IPS-18a (cell line): ENCODE data around the gene RPTOR.
"Not testable (repeated sequence)": the region's sequence is repeated elsewhere in the genome, so short reads cannot be mapped to it uniquely, and the experiment has no call there.

Source experiments
- H3K27ac ChIP-seq: one replicate; pipeline ENCODE4 v1.5.1; 2013; ENCODE audit warnings: low read length
- H3K27me3 ChIP-seq: one replicate; pipeline ENCODE4 v1.6.1; 2013; ENCODE audit warnings: mild to moderate bottlenecking, low read length; ENCODE audit not compliant: control insufficient read depth, insufficient read depth
- H3K36me3 ChIP-seq: one replicate; pipeline ENCODE4 v1.6.1; 2013; ENCODE audit warnings: low read depth, low read length; ENCODE audit not compliant: control insufficient read depth
- H3K4me1 ChIP-seq: one replicate; pipeline ENCODE4 v1.6.1; 2013; ENCODE audit warnings: low read depth, low read length; ENCODE audit not compliant: control insufficient read depth
- H3K4me3 ChIP-seq: one replicate; pipeline ENCODE4 v1.5.1; 2013; ENCODE audit warnings: low read length
- H3K9ac ChIP-seq: one replicate; pipeline ENCODE4 v1.6.1; 2013; ENCODE audit warnings: mild to moderate bottlenecking, low read length, moderate library complexity
- H3K9me3 ChIP-seq: one replicate; pipeline ENCODE4 v1.6.1; 2013; ENCODE audit warnings: low read depth, low read length; ENCODE audit not compliant: control insufficient read depth

The RPTOR gene

DNA sequence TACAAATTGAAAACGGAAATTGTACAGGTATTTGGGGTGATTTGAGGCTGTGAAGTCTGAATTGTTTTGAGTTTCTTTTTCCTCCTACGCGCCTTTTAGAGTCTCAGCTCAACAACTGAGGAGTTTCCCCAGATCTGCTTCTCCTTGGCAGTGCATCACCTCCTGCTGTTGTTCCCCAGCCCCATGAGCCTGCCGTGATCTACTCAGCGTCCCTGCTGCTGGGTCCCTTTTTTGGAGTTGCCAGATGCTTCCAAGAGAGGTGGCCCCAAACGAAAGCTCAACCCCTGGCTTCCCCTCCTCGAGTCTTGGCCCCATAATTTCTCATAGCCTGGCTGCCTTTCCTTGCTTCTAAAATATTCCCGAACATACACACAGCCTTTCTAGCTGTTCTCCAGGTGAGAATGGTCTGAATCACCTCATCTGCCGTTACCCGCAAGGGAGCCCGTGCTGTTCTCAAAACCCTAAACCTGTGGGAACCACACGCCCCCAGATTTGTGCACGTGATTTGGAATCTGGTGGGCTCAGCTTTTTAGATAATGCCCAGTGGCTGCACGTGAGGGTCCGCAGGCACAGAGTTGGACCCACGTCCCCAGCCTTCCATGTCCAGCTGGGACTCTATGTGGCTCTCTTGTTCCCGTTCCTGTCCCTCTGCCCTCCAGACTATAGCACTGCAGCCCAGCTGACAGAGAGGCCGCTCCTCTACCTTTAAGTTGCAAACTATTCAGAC lies 267.9 kb downstream of the RPTOR start:
- no peak overlapping the region for H3K27ac ChIP-seq
- no peaks in the 10 kb centered on the region for H3K27me3 ChIP-seq
- H3K36me3 ChIP-seq, result no peaks in the 10 kb centered on the region
- no peaks in the 10 kb centered on the region for H3K9me3 ChIP-seq
- no peak overlapping the region for H3K9ac ChIP-seq
- H3K4me1 ChIP-seq, result no peaks in the 10 kb centered on the region
- no peak overlapping the region for H3K4me3 ChIP-seq

DNA sequence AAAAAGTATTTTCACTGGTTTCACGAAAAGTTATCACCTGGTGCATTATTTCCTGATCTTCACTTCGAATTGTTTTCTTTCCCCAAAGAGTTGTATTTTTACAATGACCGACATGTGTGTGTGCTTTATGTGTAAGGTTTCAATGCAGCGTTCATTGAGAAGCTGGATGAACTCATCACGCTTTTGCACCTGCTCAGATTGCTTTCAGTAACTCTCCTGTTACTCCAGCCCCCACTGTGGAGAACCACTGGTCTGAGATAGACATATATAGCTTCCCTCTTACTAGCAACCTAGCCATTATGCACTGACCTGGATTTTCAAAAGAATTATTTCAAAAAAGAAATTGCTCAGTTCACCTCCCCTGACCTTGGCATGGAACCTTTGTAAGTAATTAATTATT lies 268.7 kb downstream of the RPTOR start:
- no peak overlapping the region for H3K9ac ChIP-seq
- no peak overlapping the region for H3K4me3 ChIP-seq
- H3K27ac ChIP-seq, result no peak overlapping the region
- H3K36me3 ChIP-seq, result no peaks in the 10 kb centered on the region
- H3K9me3 ChIP-seq, result no peaks in the 10 kb centered on the region
- no peaks in the 10 kb centered on the region for H3K27me3 ChIP-seq
- no peaks in the 10 kb centered on the region for H3K4me1 ChIP-seq

DNA sequence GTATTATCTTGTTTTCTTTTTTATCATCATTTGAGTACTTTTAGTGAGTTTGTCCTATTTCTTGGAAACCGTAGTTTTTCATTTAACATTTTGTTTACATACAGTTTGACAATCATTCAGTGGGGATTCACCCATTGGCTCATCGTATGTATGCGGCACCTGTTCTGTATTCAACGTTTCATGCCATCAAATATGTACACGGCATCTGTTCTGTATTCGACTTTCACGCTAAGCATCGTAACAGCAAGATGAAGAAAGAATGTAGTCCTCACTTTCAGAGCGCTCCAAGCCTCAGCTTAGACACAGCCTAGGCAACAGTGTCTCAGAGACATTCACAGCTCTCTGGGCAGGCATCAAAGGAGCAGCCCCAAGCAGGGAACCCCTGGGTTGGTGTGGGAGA lies 269.9 kb downstream of the RPTOR start:
- no peak overlapping the region for H3K9ac ChIP-seq
- H3K36me3 ChIP-seq, result no peaks in the 10 kb centered on the region
- H3K27me3 ChIP-seq, result no peaks in the 10 kb centered on the region
- H3K4me3 ChIP-seq, result no peak overlapping the region
- no peaks in the 10 kb centered on the region for H3K4me1 ChIP-seq
- no peaks in the 10 kb centered on the region for H3K9me3 ChIP-seq
- no peak overlapping the region for H3K27ac ChIP-seq

DNA sequence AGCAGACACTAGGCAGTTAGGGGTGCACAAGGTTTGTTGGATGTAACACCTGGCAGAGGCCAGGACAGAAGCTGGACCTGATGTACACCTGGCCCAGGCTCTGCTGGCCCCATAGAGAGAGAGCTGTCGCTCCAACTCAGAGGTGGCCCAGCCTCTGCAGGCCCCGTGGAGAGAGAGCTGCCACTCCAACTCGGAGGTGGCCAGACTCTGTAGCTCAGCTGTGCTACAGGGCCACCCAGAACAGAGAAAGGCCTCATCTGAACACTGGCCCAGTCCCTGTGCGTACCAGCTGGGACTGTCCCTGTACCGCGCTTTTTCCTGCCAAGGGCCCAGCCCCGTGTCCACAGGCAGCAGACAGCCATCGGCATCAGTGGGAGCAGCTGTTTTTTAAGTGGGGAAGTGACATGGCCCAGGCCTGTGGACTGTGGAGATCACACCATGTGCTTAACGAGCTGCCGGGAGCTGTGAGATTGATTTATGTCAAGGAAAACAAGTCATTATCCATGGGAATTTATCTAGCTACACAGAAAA lies 270.6 kb downstream of the RPTOR start:
- Histone ChIP-seq H3K36me3 (no peaks in the 10 kb centered on the region), H3K9ac (no peak overlapping the region), H3K4me1 (no peaks in the 10 kb centered on the region), H3K27ac (no peak overlapping the region), H3K4me3 (no peak overlapping the region), H3K27me3 (no peaks in the 10 kb centered on the region), H3K9me3 (no peaks in the 10 kb centered on the region)

DNA sequence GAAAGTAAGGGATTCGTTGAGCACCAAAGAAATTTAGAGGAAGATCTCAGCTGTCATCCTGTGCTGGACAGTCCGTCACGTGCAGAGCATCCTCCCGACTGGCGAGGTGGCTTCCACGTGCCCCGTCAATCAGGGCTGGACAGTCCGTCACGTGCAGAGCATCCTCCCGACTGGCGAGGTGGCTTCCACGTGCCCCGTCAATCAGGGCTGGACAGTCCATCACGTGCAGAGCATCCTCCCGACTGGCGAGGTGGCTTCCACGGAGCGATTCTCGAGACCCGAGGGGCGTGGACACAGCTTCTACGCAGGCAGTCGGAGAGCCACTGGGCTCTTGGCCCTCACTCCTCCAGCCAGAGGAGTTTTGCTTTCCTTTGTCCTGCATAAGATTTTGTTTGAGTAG lies 271.1 kb downstream of the RPTOR start:
- H3K27ac ChIP-seq, H3K4me3 ChIP-seq, H3K9me3 ChIP-seq, H3K4me1 ChIP-seq, H3K9ac ChIP-seq, H3K27me3 ChIP-seq, H3K36me3 ChIP-seq: not testable (repeated sequence)

DNA sequence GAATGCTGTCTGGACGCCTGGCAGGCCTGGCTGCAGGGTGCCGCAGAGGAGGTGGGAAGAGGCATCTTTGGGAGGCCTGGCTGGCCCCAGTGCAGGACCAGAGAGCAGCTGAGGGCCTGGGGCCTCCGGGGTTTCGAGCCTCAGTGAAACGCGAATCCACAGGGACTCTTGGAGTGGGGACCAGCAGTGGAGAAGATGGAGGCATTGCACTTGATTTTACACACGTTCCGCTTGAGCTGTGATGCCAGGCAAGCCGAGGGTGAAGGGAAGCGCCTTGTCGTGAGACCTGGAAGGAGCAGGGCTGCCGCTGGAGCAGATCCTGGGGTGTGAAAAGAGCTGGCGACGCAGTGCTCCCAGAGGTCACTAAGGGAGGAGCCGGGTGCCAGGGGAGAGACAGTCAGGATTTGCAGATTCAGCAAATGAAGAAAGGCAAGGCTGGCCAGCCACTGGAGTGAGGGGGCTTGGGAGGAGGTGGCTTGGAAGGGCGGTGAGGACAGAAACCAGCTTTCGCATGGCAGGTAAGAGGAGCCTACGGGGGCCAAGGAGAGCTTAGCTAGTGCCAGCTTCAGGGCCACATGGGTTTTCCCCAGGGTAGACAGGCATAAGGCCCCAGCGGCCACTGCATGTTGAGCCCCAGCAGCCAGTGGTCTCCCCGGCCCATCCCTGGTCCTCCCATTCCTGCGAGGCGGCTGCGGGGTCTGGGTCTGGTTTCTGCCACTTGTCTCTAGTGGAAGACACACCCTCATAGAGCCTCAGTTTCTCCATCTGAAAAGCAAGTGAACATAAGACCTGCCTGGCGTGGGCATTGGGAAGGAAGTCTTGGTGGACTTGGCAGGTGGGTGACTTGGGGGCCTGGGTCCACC lies 271.8 kb downstream of the RPTOR start:
- Histone ChIP-seq H3K36me3 (no peaks in the 10 kb centered on the region), H3K4me3 (no peak overlapping the region), H3K27me3 (no peaks in the 10 kb centered on the region), H3K27ac (no peak overlapping the region), H3K9me3 (no peaks in the 10 kb centered on the region), H3K4me1 (no peaks in the 10 kb centered on the region), H3K9ac (no peak overlapping the region)

DNA sequence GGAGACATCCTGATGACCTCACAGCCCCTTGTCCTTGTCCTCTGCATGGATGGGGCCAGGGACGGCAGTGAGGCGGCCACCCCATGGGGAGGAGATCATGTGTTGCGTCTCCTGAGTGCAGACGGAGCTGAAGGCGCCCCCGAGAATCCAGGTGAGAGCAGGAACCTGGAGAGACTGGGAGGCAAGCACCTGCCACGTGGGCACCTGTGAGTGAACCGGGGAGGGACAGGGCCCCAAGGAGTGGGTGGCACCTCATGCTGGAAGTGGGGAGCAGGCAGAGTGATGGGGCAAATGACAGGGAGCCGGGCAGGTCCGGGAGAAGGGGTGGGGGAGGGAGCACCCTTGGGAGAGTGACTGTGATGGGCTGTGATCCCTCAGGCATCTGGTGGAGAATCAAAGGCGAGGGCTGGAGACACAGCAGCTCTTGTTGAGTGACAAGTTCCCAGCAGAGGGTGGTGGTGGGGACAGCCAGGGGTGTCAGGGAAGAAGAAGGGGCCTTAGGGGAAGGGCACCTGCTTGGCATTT lies 272.7 kb downstream of the RPTOR start:
- Histone ChIP-seq H3K4me1 (no peaks in the 10 kb centered on the region), H3K27ac (no peak overlapping the region), H3K4me3 (no peak overlapping the region), H3K27me3 (no peaks in the 10 kb centered on the region), H3K9ac (no peak overlapping the region), H3K36me3 (no peaks in the 10 kb centered on the region), H3K9me3 (no peaks in the 10 kb centered on the region)

DNA sequence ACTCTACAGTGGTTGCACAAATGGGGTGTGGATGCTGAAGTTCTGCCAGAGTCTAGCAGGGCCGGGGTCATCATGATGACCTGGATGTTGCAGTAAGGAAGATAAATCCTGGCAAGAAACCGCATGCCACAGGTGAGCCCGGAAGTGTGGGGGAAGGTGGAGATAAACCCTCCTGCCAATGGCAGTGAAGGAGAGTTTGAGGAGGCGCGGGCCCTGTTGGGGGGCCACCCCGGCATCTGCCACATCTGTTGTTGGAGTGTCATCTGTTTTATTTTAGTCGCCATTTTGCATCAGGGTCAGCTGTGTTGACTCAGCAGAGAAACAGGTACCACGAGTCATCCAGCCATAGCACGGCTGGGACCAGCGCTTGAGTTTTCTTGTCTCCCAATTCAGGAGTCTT lies 273.2 kb downstream of the RPTOR start:
- H3K36me3 ChIP-seq, result no peaks in the 10 kb centered on the region
- no peaks in the 10 kb centered on the region for H3K27me3 ChIP-seq
- no peaks in the 10 kb centered on the region for H3K4me1 ChIP-seq
- H3K9me3 ChIP-seq, result no peaks in the 10 kb centered on the region
- no peak overlapping the region for H3K4me3 ChIP-seq
- H3K9ac ChIP-seq, result no peak overlapping the region
- no peak overlapping the region for H3K27ac ChIP-seq

DNA sequence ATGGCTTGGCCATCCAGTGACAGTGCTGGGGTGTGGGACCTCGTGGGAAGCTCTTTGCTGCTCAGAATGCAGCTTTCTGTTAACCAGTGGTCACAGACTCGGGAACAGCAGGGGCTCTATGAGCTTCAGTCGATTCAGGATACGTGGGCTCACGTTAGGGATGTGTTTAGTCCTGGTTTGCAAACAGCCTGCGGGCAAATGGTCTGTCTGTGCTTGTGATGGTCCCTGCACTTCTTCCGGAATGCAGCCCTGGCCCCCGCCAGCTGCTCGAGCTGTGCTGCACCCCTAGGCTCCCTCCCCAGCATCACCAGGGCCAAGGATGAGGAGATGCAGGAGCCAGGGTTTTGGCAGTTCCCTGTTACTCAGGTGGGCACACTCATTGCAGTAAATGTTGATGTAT lies 274.2 kb downstream of the RPTOR start:
- Histone ChIP-seq H3K9me3 (no peaks in the 10 kb centered on the region), H3K36me3 (no peaks in the 10 kb centered on the region), H3K4me1 (no peaks in the 10 kb centered on the region), H3K27me3 (no peaks in the 10 kb centered on the region), H3K27ac (no peak overlapping the region), H3K9ac (no peak overlapping the region), H3K4me3 (no peak overlapping the region)

DNA sequence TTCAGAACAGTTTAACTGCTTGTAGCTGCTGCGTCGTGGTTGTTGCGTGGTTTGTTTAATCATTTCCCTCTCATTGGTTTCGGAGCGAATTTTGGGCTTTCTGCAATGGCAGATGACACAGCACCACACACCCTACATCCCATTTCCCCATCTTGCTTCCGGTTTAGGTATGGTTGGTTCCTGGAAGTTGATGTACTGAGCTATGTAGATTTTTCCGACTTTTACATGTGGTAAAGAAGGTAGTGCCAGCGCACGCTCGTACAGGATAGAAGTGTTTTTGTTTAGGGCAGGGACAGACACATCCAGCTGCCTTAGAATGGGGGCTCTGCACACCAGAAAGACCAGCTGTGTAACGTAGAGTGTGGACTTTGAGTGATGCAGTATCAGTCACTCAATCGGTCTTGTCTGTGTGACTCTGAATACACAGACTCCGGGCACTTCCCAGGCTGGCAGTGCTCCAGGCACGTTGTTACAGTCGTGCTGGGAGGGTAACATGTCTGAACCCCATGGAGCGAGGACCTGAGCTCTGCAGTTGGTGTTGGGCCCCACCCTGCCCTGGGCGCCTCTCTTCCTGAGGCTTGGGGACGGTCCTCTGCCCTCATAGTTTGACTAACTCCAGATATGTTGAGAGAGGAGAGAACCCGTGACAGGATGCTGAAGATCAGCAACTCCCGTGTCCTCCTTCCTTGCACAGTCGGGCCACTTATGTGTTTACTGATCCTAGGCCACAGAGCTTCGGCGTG lies 275.0 kb downstream of the RPTOR start:
- Histone ChIP-seq H3K36me3 (no peaks in the 10 kb centered on the region), H3K9ac (no peak overlapping the region), H3K27ac (no peak overlapping the region), H3K4me3 (no peak overlapping the region), H3K9me3 (no peaks in the 10 kb centered on the region), H3K27me3 (no peaks in the 10 kb centered on the region), H3K4me1 (no peaks in the 10 kb centered on the region)

DNA sequence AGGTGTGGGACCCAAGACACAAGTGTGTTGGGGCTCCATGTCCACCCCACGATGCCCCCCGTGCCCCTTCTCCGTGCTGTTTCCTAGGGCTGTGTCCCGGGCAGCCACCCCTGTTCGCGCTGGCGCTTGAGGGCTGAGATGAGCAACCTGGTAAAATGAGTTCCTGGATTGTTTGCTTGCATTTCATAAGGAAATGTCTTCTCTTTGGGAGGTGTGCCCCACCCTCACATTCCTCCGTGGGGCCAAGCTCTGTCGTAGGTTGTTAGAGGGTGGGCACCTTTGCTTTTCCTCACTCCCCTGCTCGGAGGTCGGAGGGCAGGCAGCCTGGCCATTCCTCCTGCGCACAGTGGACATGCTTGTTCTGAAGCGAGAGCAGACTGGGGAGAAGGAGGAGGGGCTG lies 275.7 kb downstream of the RPTOR start:
- no peaks in the 10 kb centered on the region for H3K36me3 ChIP-seq
- no peaks in the 10 kb centered on the region for H3K4me1 ChIP-seq
- H3K27ac ChIP-seq, result no peak overlapping the region

More for the DNA sequence above, 275.7 kb downstream of the RPTOR start:
- H3K4me3 ChIP-seq, result no peak overlapping the region
- H3K9me3 ChIP-seq, result no peaks in the 10 kb centered on the region
- no peak overlapping the region for H3K9ac ChIP-seq
- H3K27me3 ChIP-seq, result no peaks in the 10 kb centered on the region
